OCI-LY7 (cell line): ENCODE data around the gene SUPT3H. TPM values are rescaled to one million over a fixed set of nuclear protein-coding genes. Genes with fewer than 3 reads are reported as not detected.

Source experiments
- BruUV-seq: library from RNA; stranded (reverse); fragments of 400-500 nt; replicated peaks from 2 replicates; lab custom pipeline; 2021; lab: Mats Ljungman, UMichigan
- CTCF ChIA-PET: fragments of 300-600 bp; sonication (Branson Sonifier 250); formaldehyde crosslinking; loops from one replicate; lab custom pipeline; 2022; ENCODE audit warnings: antibody characterized with exemption; ENCODE audit not compliant: unreplicated experiment; lab: Charles Lee
- POLR2A ChIA-PET: fragments of 300-600 bp; sonication (Branson Sonifier 250); formaldehyde crosslinking; loops from one replicate; lab custom pipeline; 2022; ENCODE audit warnings: antibody characterized with exemption; lab: Charles Lee
- DNase-seq: peaks from one replicate; pipeline ENCODE4 v3.0.0-alpha.2; 2015; ENCODE audit warnings: low spot score
- H2AFZ ChIP-seq: fragments of 200-600 bp; sonication (generic), shearing (Covaris generic); 2 replicates; pipeline ENCODE4 v1.6.1; 2014; ENCODE audit warnings: mild to moderate bottlenecking, antibody characterized with exemption, low read length, moderate library complexity
- H3K27ac ChIP-seq: fragments of 200-600 bp; sonication (generic); 2 replicates; pipeline ENCODE4 v1.5.1; 2014; ENCODE audit warnings: mixed run types, low read depth, mild to moderate bottlenecking, moderate library complexity, low read length, inconsistent platforms; ENCODE audit not compliant: poor library complexity, severe bottlenecking
- H3K36me3 ChIP-seq: fragments of 200-600 bp; sonication (generic); 2 replicates; pipeline ENCODE4 v1.6.1; 2014; ENCODE audit warnings: mild to moderate bottlenecking, antibody characterized with exemption, low read length, moderate library complexity, mixed read lengths; ENCODE audit not compliant: insufficient read depth
- H3K4me1 ChIP-seq: fragments of 200-600 bp; sonication (generic); 2 replicates; pipeline ENCODE4 v1.5.1; 2014; ENCODE audit warnings: mild to moderate bottlenecking, low read length; ENCODE audit not compliant: insufficient read depth, poor library complexity, severe bottlenecking
- H3K4me2 ChIP-seq: fragments of 200-600 bp; sonication (generic); 2 replicates; pipeline ENCODE4 v1.6.1; 2014; ENCODE audit warnings: mild to moderate bottlenecking, low read length
- H3K4me3 ChIP-seq: fragments of 200-600 bp; sonication (generic); 2 replicates; pipeline ENCODE4 v1.5.1; 2014; ENCODE audit warnings: mild to moderate bottlenecking, low read depth, low read length; ENCODE audit not compliant: poor library complexity, severe bottlenecking
- H3K79me2 ChIP-seq: fragments of 200-600 bp; sonication (generic); 2 replicates; pipeline ENCODE4 v1.6.1; 2016; ENCODE audit warnings: low read depth, mild to moderate bottlenecking, low read length, moderate library complexity, mixed read lengths; ENCODE audit not compliant: insufficient read depth
- H3K9me2 ChIP-seq: fragments of 200-600 bp; sonication (generic); 2 replicates; pipeline ENCODE4 v1.6.1; 2016; ENCODE audit warnings: mild to moderate bottlenecking, low read length, mixed read lengths; ENCODE audit not compliant: insufficient read depth
- H3K9me3 ChIP-seq: fragments of 200-600 bp; sonication (generic); 2 replicates; pipeline ENCODE4 v1.6.1; 2014; ENCODE audit warnings: mild to moderate bottlenecking, mixed run types, low read length, mixed read lengths
- H4K20me1 ChIP-seq: fragments of 200-600 bp; sonication (generic); 2 replicates; pipeline ENCODE4 v1.6.1; 2014; ENCODE audit warnings: mild to moderate bottlenecking, antibody characterized with exemption, low read length, moderate library complexity, mixed read lengths; ENCODE audit not compliant: insufficient read depth
- EZH2phosphoT487 ChIP-seq: fragments of 200-600 bp; sonication (generic); IDR thresholded peaks from 2 replicates; pipeline ENCODE4 v1.6.1; 2018; ENCODE audit warnings: low read depth, borderline replicate concordance, mild to moderate bottlenecking, mixed run types, antibody characterized with exemption, low read length, moderate library complexity, mixed read lengths
- intact Hi-C: fragments of 100-400 bp; cut with micrococcal nuclease; formaldehyde crosslinking; loops from one replicate; pipeline ENCODE4 v1.10.0; 2022; ENCODE audit not compliant: unreplicated experiment
- total RNA-seq, 2 experiments: library from RNA; depleted of rRNA in 1 of 2; stranded (reverse); fragments of >200 nt in 1 of 2; shearing (Covaris generic) in 1 of 2; gene quantifications; 2 replicates each; pipeline ENCODE4 v1.2.3, GENCODE V29; 2014 to 2022
- TF ChIP-seq, protein P1 (sequence below): fragments of 200-600 bp; sonication (generic); conservative IDR thresholded peaks from 2 replicates; pipeline ENCODE4 v1.5.1; 2014; ENCODE audit warnings: mild to moderate bottlenecking, antibody characterized with exemption, low read length, moderate library complexity, mixed read lengths

The SUPT3H gene
- total RNA-seq, 2 experiments from 2014 or later, result 1.1 to 7.1 TPM

DNA sequence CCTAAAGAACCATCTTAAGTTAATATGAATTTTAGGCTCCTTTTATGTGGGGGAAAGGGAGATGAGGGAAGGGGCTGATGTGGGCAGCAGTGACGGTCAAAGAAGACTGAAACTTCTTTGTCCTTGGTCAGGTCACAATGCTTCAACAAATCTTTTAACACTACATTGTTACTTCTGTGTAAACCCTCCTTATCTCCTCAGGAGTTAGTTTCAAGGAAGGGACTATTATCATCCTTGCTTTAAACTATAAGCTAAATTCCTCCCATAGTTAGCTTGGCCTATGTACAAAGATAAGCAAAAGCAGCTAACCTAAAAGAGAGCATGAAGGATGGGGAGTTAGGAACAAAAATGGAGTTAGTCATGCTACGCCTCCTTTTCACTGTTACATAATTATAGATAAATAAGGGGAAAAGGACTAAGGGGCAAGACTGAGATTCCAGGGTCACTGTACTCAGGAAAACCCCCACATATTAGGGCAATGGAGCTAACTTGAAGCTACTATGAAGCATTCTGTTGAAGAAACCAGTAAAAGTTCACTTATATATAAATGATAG lies 222.3 kb downstream of the SUPT3H start:
- POLR2A ChIA-PET, result interaction anchor here (0.6 to 1.0 kb wide), 2 partner anchors 8 to 10 kb away, joined by 3 read pairs; no protein-coding TSS in a partner anchor
- DNase-seq, result no peak
- Histone ChIP-seq H3K4me2 (no peak overlapping the region), H2AFZ (no peak overlapping the region), H3K36me3 (no peaks in the 10 kb centered on the region), H4K20me1 (no peaks in the 10 kb centered on the region), H3K9me2 (no peaks in the 10 kb centered on the region), H3K27ac (no peak overlapping the region), H3K9me3 (no peaks in the 10 kb centered on the region), H3K4me3 (no peak overlapping the region), H3K4me1 (no peaks in the 10 kb centered on the region), H3K79me2 (no peaks in the 10 kb centered on the region)
- CTCF ChIA-PET, result interaction anchor here (0.5 kb wide), 1 partner anchor 686 kb away, joined by 3 read pairs; no protein-coding TSS in a partner anchor
- TF ChIP-seq EZH2phosphoT487, result no peak
- TF ChIP-seq, protein P1, sequence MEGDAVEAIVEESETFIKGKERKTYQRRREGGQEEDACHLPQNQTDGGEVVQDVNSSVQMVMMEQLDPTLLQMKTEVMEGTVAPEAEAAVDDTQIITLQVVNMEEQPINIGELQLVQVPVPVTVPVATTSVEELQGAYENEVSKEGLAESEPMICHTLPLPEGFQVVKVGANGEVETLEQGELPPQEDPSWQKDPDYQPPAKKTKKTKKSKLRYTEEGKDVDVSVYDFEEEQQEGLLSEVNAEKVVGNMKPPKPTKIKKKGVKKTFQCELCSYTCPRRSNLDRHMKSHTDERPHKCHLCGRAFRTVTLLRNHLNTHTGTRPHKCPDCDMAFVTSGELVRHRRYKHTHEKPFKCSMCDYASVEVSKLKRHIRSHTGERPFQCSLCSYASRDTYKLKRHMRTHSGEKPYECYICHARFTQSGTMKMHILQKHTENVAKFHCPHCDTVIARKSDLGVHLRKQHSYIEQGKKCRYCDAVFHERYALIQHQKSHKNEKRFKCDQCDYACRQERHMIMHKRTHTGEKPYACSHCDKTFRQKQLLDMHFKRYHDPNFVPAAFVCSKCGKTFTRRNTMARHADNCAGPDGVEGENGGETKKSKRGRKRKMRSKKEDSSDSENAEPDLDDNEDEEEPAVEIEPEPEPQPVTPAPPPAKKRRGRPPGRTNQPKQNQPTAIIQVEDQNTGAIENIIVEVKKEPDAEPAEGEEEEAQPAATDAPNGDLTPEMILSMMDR, result no peak
- intact Hi-C loops, result no loop called here
- BruUV-seq, result no TSS peak

- ChIA-PET CTCF (no interaction called here), POLR2A (interaction anchor here (1.0 kb wide), 1 partner anchor 9 kb away, joined by 3 read pairs; no protein-coding TSS in a partner anchor)
- TF ChIP-seq, protein P1, result no peak
- no peak for TF ChIP-seq EZH2phosphoT487
- no peaks in the 10 kb centered on the region for H3K79me2 ChIP-seq
- no peaks in the 10 kb centered on the region for H3K9me3 ChIP-seq
- no peak overlapping the region for H2AFZ ChIP-seq
- DNase-seq, result no peak
- H3K4me3 ChIP-seq, result no peak overlapping the region
- no peaks in the 10 kb centered on the region for H3K36me3 ChIP-seq
- H3K27ac ChIP-seq, result no peak overlapping the region
- H3K9me2 ChIP-seq, result no peaks in the 10 kb centered on the region
- BruUV-seq, result no TSS peak
- intact Hi-C loops, result no loop called here
- H3K4me2 ChIP-seq, result no peak overlapping the region
- no peaks in the 10 kb centered on the region for H4K20me1 ChIP-seq
- no peaks in the 10 kb centered on the region for H3K4me1 ChIP-seq
Measured at GRCh38 chr6:45154679-45155078, 223.1 kb downstream of the SUPT3H start.

- Histone ChIP-seq H3K4me2 (no peak overlapping the region), H4K20me1 (no peaks in the 10 kb centered on the region), H3K27ac (no peak overlapping the region), H3K4me3 (no peak overlapping the region), H3K36me3 (no peaks in the 10 kb centered on the region), H3K79me2 (no peaks in the 10 kb centered on the region), H2AFZ (no peak overlapping the region), H3K9me2 (no peaks in the 10 kb centered on the region), H3K9me3 (no peaks in the 10 kb centered on the region), H3K4me1 (no peaks in the 10 kb centered on the region)
- ChIA-PET CTCF (no interaction called here), POLR2A (no interaction called here)
- BruUV-seq, result no TSS peak
- intact Hi-C loops, result no loop called here
- DNase-seq, result no peak
- TF ChIP-seq EZH2phosphoT487, result no peak
- TF ChIP-seq, protein P1, result no peak
Measured at GRCh38 chr6:45148711-45149341, 228.9 kb downstream of the SUPT3H start.
